ENCODE data around the gene LEKR1.

- TF ChIP-seq CTCF (IDR thresholded peaks at IDR 0.05) (no peak), POLR2A (IDR thresholded peaks at IDR 0.05) (no peak)
Measured at GRCh38 chr3:156902916-156903315, 76.8 kb downstream of the LEKR1 start.

All from testis (tissue), 2 donors.